Midbrain (tissue), 1 donor: ENCODE data around the gene TMEM19.

Experiments used
- DNase-seq: peaks from one replicate; lab custom pipeline; 2025; lab: John Stamatoyannopoulos, UW

Gene TMEM19

DNA sequence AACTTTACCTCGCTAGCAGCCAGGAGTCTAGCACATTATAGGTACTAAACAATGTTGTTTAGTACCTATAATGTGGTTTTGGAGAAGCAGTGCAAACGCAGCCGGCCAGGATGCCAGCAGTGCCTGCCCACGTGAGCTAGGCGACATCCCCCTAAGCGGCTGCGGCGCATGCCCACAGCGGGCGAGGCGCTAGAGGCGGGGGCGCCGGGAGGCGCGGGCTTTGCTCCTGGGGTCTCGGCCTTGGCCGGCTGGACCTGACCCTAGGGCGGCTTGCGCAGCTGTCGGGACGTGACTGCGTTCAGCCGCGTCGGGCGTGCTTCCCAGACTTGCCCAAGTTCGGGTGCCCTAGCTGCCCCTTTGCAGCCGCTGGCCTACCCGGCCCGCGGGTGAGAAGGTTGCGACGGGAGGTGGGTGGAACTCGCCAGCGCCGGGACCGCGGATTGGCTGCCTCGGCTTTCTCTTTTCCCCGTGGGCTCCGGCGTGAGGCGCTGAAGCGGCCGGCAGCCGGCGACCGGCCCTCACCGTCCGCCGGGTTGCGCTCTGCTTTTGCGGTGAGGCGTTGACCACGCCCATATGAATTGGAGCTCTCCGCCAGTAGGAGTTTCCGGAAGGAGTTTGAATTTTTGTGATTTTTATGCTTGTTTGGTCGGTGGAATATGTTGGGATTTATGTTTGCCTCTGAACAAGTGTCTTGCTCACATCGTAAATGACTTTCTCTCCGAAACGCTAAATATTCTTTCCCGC lies at the start of gene TMEM19:
Gene TMEM19 (plus strand): TSS at position 169 of the 744 bp plus-strand sequence. CDS start 599 bp downstream, outside the sequence.
- DNase-seq: peak; percentile 95

DNA sequence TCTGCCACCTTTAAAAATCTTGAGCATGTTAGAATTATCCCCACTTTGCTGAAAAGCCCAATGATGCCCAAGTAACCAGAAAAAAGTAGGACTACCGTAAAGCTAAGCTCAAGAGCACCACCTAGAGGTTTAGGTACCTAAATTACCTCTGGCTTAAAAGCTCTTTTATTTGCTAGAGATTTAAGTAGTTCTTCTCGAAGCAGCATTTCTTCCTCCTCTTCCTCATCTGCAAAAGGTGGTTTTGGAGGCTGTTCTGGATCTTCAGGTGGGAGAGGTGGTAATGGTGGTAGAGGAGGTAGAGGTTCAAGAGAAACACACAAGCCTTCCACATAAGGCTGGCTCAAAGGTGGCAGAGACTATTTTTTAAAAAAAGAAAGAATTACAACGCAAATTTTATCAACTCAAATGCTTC lies 49.2 kb upstream of the TMEM19 start:
- peak; percentile 77 for DNase-seq

DNA sequence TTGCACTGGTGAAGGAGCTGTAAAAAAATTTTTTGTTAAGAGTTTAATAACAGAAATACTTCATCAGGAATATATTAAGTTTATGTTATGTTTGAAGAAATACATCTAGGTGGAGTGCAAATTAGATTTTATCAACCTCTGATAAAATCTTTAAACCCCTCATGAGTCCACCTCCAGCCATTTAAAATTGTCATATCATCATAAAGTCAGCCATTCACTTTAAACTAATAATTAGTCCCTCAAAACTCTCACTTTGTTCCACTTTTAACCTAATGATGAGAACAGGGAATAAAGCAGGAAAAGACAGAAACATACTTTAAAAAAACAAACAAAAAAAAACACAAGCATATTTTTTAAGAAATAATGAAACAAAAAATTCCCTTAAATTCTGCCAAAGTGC lies 47.4 kb upstream of the TMEM19 start:
- DNase-seq: no peak

DNA sequence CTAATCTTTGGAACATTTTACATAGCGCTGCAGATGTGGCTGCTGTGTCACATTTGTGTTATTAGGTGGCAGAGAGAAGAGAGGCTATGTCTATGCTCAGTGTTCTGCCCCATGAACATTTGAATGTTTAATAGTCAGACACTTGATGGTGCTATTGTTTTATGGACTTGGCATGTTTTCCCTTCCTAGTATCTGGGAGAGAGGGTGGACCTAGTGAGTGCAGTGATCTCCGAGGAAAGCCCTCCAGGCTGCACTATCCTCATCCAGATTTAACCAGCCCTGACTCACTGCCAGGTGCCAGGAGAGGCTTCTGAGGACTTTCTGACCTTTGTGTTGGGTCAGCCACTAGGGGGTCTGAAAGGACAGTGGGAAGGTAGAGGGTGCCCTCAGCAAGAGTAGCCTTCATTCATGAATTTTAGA lies 46.5 kb upstream of the TMEM19 start:
- DNase-seq: peak; percentile 28

DNA sequence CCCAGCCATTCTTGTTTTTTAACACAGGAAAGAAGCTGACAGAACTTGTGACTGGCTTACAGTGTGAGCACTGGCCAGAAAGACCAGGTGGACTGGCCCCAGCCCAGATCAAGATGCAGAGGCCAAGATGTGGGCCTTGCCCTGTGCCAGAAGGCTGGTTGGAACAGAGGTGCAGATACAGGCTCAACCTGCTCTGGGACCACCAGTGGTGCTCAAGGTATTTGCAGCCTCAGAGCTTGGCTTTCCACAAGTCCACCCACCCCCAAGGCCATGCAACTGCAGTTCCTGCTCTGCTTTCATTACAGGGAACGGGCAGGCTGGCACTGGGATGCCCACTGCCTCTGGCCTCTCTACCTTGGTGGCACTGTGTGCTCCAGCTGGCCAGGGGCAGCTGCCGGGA lies 45.6 kb upstream of the TMEM19 start:
- no peak for DNase-seq

DNA sequence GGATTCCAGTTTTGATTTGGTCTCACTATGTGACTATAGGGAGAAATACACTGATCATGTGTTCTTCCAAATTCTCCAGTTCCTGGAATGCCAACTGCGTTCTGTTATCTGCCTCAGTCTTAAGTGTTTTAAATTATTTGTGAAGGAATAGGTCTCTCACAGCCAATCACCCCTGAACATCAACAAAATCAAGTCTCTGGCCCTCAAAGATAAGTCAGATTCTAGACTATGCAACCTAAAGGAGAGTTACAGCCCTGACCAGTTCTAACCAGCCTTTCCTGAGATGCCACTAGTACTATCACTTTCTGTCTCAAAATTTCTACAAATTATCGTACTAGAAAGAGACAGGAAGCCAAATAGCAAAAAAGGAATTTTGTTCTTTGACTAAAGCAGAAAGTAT lies 44.5 kb upstream of the TMEM19 start:
- DNase-seq: no peak

DNA sequence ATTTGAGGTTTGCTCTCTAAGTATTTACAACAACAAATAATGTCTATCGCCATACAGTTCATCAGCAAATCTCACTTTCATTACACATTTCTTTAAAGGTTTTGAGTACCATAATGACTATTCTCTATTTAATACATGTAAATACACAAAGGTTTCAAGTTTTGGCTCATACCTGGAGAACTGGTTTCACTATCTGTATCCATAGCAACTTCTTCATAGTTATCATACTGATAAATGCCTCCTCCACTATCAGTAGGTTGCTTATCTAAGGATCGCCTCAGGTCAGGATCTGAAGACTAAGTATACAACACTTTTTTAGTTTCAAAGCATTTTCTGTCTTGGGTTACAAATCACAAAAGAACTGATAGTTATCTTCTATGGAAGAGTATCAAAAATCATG lies 43.6 kb upstream of the TMEM19 start:
- DNase-seq: no peak

DNA sequence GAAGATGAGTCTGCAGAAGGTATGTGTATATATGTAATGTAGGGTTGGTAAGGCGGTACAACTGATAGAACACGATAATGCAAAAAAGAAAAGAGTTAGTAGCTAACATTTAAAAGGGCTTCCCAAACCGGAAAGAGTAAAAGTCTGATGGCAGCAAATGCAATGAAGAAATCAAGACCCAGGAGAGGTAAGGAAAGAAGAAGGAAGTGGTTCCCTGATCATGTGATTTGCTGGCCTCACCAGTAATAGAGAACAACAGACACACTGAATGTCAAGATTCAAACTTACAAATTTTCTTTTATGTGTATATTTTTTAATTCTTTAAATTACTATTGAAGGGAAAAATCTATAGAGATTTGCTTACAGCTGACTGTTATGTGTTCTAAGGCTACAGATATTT lies 40.6 kb upstream of the TMEM19 start:
- no peak for DNase-seq

DNA sequence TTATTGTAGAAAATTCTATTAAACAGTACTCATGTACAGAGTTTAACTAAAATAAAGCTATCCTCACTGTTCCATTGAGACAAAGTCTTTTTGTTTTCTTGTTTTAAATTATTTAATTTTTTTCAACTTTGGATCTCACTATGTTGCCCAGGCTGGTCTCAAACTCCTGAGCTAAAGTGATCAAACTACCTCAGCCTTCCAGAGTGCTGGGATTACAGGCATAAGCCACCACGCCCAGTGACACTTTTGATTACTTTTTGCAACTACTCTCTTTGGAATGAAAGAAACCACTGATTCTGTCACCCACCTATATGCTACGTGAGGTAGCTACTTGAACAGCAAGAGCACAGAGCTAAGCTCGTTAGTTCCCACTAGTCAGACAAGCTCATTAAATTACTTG lies 39.4 kb upstream of the TMEM19 start:
- no peak for DNase-seq

DNA sequence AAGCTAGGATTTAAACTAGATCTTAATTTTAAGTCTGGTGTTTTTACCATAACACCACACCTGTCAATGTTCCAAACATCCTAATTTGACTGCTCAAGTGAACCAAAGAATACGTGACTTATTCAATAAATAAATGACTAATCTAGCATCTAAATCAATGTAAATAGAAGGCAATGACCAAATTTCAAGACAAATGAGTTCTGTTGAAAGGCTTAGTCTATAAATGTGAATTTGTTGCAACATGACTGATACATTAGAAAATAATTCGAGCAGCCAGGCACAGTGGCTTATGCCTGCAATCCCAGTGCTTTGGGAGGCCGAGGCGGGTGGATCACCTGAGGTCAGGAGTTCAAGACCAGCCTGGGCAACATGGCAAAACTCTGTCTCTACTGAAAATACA lies 37.3 kb upstream of the TMEM19 start:
- no peak for DNase-seq

DNA sequence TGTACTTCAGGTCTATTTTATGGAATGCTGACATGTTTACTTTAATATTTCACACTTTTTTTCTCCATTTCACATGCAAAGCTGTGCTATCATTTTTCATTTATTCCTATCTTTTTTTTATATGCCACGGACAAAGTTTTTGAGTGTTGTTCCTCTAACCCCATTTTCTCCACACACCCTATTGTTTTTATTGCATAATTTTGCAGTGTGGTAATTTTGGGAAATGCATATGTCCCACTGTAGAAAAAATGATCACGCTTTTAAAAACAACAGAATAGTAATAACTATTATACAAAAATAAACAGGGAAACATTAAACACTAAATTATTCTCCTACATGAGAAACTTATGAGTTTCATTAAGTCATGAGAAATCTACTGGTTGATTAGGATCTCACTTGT lies 36.5 kb upstream of the TMEM19 start:
- no peak for DNase-seq

DNA sequence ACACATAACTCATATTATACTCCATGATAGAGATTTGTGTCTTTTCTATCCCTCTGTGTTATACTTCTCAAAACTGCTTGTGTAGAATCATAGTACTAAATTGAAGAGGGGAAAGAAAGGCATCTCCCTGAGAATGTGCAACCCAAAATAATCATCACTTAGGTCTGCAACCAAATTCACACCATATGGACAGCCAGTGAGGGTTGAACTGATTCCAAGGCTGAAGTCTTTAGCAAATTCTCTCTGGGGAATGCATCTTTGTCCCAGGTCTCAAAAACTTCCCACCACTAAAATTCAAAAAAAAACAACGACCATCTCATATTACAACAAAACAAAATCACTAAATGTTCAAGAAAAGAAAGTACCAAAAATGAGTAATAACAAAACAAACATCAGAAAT lies 33.2 kb upstream of the TMEM19 start:
- DNase-seq: no peak

DNA sequence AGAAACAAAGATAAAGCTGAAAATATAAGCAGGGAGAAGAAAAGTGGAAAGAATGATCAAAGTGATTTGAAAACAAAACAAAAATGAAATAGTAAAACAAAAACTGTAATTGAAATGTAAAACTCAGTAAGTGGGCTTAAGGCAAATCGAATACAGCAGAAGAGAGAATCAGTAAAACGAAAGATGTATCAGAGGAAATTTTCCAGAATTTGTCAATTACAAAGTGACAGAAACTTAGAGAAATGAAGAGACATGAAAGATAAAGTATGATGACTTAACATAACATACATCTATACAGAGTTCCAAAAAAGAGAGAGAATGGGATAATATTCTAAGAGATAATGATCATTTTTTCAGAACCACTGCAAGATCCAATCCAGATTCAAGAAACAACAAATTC lies 32.7 kb upstream of the TMEM19 start:
- no peak for DNase-seq

DNA sequence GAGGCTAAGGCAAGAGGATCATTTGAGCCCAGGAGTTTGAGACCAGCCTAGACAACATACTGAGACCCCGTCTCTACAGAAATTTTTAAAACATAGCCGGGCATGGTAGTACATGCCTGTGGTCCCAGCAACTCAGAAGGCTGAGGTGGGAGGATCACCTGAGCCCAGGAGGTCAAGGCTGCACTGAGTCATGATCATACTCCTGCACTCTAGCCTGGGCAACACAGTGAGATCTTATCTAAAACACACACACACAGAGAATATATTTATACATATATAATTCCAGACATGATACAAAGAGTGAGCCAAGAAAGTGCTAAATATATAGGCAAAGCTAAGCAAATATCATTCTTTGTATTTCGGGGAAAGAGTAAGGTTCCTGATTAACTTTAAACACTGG lies 31.7 kb upstream of the TMEM19 start:
- DNase-seq: no peak

DNA sequence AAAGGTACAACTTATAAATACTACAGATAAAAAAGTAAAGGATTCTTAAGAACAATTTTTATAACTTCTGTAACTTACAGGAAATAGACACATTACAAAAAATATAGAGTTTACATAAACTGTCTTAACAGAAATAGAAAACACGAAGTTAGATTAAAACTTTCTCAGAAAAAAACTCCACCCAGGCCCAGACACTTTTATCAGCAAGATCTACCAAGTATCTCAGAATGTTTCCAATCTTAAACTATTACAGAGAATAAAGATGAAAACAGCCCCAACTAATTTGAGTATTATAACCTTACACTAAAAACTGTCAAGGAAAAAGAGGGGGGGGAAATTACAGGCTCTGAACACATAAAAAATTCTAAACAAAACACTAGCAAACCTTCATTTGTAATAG lies 30.4 kb upstream of the TMEM19 start:
- DNase-seq: no peak

DNA sequence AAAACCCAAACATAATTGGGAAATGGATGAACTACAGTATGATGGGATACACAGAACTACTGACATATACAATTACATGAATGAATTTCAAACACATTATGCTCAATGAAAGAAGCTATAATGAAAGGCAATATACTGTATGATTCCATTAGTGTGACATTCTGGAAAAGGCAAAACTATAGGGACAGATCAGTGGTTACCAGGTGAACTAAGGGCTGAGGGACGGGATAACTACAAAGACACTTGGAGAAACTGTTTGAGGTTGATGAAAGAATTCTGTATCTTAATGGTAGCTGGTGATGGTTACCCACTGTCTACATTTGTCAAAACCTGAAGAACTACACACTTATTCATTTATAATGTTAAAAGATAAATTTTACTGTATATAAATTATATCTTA lies 30.0 kb upstream of the TMEM19 start:
- no peak for DNase-seq

DNA sequence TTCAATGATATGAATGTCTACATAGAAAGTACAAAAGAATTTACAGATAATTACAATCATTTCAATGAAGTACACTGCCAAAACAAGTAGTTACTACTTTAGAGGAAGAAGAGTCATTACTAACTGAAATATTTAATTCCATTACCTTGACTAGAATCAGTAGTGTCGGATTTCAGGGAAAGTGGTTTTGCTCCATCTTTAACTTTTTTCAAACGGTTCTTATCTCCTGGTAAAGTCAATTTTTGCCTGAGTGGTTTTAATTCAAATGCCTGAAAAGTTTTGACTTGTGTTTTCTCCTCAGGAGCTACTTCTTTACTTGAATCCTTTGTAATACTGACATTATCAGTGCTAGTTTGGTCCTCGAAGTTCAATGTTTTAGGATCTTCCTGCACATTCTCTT lies 29.1 kb upstream of the TMEM19 start:
- DNase-seq: no peak

DNA sequence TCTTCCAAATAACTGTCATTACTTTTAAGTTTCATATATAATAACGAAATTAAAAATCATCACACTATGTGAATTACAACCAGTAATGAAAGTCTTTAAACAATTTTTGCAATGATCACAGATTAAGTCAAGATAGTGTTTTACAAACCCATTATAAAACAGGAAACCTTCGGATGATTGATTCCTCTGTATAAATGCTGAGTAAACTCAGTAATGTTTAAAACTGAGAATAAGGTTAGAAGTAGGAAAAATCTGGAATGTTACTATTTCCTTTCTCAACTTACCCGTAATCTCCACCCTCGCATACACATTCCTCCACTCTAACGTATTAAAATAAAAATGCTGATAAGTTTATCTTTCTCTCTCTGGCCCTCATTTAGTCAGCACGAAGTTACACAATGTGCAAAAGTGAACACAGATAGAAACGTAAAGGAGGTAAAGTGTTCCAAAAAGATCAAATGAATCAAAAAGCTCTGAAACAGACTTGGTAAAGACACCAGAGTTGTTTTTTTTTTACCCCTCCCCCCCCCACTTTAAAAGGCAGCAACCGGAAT lies 23.8 kb upstream of the TMEM19 start:
- DNase-seq: no peak

DNA sequence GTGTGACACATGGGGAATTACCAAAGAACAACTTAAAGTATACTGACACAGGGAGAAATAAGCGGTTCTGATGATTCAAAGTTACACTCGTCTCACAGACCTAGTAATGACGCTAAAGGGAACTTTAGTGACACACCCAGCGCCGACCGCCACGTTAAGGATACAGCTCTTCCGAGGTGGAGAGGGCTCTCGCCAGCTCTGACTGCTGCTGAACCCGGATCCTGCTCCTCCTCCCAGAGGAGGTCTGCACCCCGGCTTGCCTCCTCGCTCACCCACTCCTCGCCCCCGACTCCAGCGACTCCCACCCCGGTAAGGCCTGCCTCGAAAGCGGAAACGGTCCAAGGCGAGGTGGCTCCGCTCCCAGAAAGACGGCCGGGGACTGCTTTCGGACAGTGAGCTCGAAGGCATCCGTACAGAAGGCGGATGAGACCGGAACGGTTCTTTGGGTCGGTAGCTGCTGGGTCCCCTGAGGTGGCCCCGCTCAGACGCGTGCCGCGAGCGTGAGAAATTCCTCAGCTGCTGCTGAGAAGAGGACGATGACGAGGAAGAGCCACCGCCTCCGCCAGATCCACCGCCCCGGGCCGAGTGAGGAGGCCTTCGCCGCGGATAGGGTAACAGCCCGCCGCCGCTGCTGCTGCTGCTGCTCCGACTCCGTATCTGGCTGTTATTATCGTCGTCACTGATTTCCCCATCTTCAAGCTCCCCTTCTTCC lies 22.9 kb upstream of the TMEM19 start:
- DNase-seq: peak; percentile 59

DNA sequence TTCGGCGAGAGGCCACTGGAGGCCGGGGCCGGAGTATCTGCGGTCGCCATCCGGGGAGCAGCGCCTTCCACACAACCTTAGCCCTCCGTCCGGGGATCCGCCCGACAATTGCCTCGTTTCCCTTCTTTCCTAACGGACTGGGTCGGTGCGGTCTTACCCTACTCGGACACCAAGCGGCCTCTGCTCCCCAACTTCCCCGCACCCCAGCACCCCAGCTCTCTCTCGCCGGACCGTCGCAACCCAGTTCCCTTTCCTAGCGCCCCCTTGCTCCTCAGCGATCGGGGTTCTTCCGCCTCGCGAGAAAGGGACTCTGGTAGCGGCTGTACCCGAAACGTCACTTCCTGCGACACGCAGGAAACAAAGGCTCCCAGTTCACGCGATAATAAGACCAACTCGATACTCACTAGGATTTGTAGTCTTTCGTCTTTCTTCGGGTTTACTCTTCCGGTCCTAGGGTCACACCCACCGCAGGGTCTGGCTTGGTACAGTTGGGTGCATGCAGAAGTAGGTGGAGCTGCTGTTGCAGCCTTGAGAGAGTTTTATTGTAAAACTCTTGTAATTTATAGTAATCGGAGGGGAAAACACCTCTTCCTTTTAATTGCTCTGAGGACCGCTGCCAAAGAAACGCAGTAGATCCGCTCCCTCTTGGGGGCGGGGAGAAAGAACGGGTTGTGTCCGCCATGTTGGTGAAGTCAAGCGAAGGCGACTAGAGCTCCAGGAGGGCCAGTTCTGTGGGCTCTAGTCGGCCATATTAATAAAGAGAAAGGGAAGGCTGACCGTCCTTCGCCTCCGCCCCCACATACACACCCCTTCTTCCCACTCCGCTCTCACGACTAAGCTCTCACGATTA lies 22.1 kb upstream of the TMEM19 start, which contains the start of the genes THAP2 and ZFC3H1:
Gene THAP2 (plus strand): TSS at position 741 of the 850 bp plus-strand sequence. CDS start 209 bp downstream, outside the sequence.
Gene ZFC3H1 (minus strand): TSS at position 288 of the 850 bp plus-strand sequence. CDS start 238 bp downstream, at position 50.
- DNase-seq: peak; percentile 99

DNA sequence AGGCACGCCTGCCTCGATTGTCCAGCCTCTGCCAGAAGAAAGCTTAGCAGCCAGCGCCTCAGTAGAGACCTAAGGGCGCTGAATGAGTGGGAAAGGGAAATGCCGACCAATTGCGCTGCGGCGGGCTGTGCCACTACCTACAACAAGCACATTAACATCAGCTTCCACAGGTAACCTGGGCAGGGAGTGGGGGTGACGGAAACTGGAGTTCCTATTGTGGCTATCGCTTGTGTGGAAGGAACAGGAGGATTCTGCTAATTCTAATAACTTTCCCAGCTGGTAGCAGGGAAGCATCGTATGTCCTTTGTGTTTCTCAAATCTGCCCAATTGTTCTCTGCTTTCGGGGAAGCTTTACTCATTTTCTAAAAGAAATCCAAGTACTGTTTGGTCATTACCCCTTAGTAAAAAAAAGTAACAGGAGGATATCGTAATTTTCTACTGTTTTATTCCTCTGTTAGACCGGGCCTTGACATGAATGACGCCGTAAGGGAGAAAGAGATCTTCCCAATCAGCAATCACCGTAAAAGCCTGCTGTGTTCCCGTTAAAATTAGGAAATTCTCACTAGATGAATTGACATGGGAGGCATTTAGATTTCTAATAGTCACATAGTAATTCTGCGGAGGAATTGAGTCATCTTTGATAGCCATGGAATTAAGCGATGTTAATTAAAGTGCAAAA lies 21.3 kb upstream of the TMEM19 start:
- DNase-seq: peak; percentile 59

DNA sequence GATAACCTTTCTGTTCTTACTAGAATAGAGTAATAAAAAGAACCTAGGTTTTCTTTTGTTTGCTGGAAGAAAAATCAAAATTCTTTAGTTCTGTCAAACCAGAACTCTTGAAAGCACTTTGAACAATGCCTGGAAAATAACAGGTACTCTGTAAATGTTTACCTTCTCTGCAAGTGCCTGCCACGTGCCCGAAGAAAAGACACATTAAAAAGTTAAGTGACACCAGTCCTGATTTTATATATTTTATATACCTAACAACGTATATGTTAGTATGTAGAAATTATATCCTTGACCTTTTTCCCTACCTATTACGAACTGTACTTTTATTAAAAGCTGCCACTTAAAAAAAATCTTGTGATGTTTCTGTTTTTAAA lies 20.8 kb upstream of the TMEM19 start:
- no peak for DNase-seq
